ENCODE results near the gene NRXN3.

NRXN3 gene

GRCh38 chr14:79576424-79576823 lies 1406.3 kb downstream of the NRXN3 start:
- DNase-seq = no peak

- no peak for DNase-seq
Observed at GRCh38 chr14:79578470-79578869, 1408.3 kb downstream of the NRXN3 start.

GRCh38 chr14:79580414-79580813 lies 1410.2 kb downstream of the NRXN3 start:
- no peak for DNase-seq

- DNase-seq = no peak
Observed at GRCh38 chr14:79580906-79581305, 1410.7 kb downstream of the NRXN3 start.

GRCh38 chr14:79581912-79582576 lies 1411.9 kb downstream of the NRXN3 start:
- DNase-seq = no peak

GRCh38 chr14:79583738-79584408 lies 1413.7 kb downstream of the NRXN3 start:
- no peak for DNase-seq

- no peak for DNase-seq
Observed at GRCh38 chr14:79584679-79585078, 1414.5 kb downstream of the NRXN3 start.

GRCh38 chr14:79585845-79586244 lies 1415.7 kb downstream of the NRXN3 start:
- DNase-seq = no peak

GRCh38 chr14:79586416-79586815 lies 1416.2 kb downstream of the NRXN3 start:
- DNase-seq = no peak

GRCh38 chr14:79586989-79587598 lies 1416.9 kb downstream of the NRXN3 start:
- no peak for DNase-seq

- no peak for DNase-seq
Observed at GRCh38 chr14:79587875-79588274, 1417.7 kb downstream of the NRXN3 start.

GRCh38 chr14:79588398-79588797 lies 1418.2 kb downstream of the NRXN3 start:
- no peak for DNase-seq

GRCh38 chr14:79596551-79596950 lies 1426.4 kb downstream of the NRXN3 start:
- DNase-seq = no peak

- no peak for DNase-seq
Observed at GRCh38 chr14:79597566-79597965, 1427.4 kb downstream of the NRXN3 start.

GRCh38 chr14:79598339-79598738 lies 1428.2 kb downstream of the NRXN3 start:
- DNase-seq = no peak

GRCh38 chr14:79599239-79599638 lies 1429.1 kb downstream of the NRXN3 start:
- no peak for DNase-seq

- DNase-seq = no peak
Observed at GRCh38 chr14:79600406-79600805, 1430.2 kb downstream of the NRXN3 start.

GRCh38 chr14:79601579-79601978 lies 1431.4 kb downstream of the NRXN3 start:
- no peak for DNase-seq

- no peak for DNase-seq
Observed at GRCh38 chr14:79602045-79602444, 1431.9 kb downstream of the NRXN3 start.

- DNase-seq = no peak
Observed at GRCh38 chr14:79602742-79603141, 1432.6 kb downstream of the NRXN3 start.

- no peak for DNase-seq
Observed at GRCh38 chr14:79605849-79606248, 1435.7 kb downstream of the NRXN3 start.

GRCh38 chr14:79608446-79608845 lies 1438.3 kb downstream of the NRXN3 start:
- DNase-seq = no peak

- DNase-seq = no peak
Observed at GRCh38 chr14:79613625-79614024, 1443.5 kb downstream of the NRXN3 start.

- no peak for DNase-seq
Observed at GRCh38 chr14:79614448-79614847, 1444.3 kb downstream of the NRXN3 start.
